H1 (cell line): ENCODE results near the gene CHST3. TPM values are rescaled to one million over a fixed set of nuclear protein-coding genes. Genes with fewer than 3 reads are reported as not detected.

Source experiments
- CTCF ChIA-PET: fragments of 300-600 bp; sonication (Branson Sonifier 250); formaldehyde crosslinking; loops from one replicate; lab custom pipeline; 2021; ENCODE audit not compliant: partially characterized antibody; lab: Charles Lee
- POLR2A ChIA-PET: fragments of 300-600 bp; sonication (Branson Sonifier 250); formaldehyde crosslinking; loops from one replicate; lab custom pipeline; 2021; ENCODE audit warnings: inconsistent platforms; ENCODE audit not compliant: partially characterized antibody; lab: Charles Lee
- DNase-seq, 2 experiments: peaks; one replicate each; pipeline versions ENCODE4 v3.0.0 to v3.0.0-alpha.2; 2010 to 2022; ENCODE audit warnings: low spot score in 2 of 2, low read depth in 1 of 2, mixed read lengths in 1 of 2
- FAIRE-seq: peaks from 2 replicates; lab custom pipeline; 2011; peaks lifted over from hg19 to GRCh38; lab: Jason Lieb, UNC
- H2AFZ ChIP-seq: 2 replicates; pipeline ENCODE4 v1.8.1; 2012; ENCODE audit warnings: low read length, inconsistent platforms
- H2AK5ac ChIP-seq: 2 replicates; pipeline ENCODE4 v1.6.1; 2013; ENCODE audit warnings: low read depth, low read length
- H2BK120ac ChIP-seq: replicated peaks from 2 replicates; pipeline ENCODE3; 2013; ENCODE audit warnings: low read depth, low read length, inconsistent platforms
- H2BK12ac ChIP-seq: 2 replicates; pipeline ENCODE4 v1.6.1; 2013; ENCODE audit warnings: low read depth, low read length
- H2BK15ac ChIP-seq: 2 replicates; pipeline ENCODE4 v1.6.1; 2013; ENCODE audit warnings: low read length
- H2BK20ac ChIP-seq: 2 replicates; pipeline ENCODE4 v1.6.1; 2013; ENCODE audit warnings: low read length
- H2BK5ac ChIP-seq: 2 replicates; pipeline ENCODE4 v1.6.1; 2013; ENCODE audit warnings: low read depth, low read length
- H3K14ac ChIP-seq: 2 replicates; pipeline ENCODE4 v1.6.1; 2013; ENCODE audit warnings: inconsistent platforms; ENCODE audit not compliant: insufficient read length
- H3K18ac ChIP-seq: 2 replicates; pipeline ENCODE4 v1.6.1; 2013; ENCODE audit warnings: low read length; ENCODE audit errors: extremely low read depth
- H3K23ac ChIP-seq: 2 replicates; pipeline ENCODE4 v1.6.1; 2013; ENCODE audit warnings: inconsistent platforms; ENCODE audit not compliant: insufficient read length
- H3K23me2 ChIP-seq: 2 replicates; pipeline ENCODE4 v1.6.1; 2013; ENCODE audit warnings: low read depth, low read length
- H3K27ac ChIP-seq: 2 replicates; pipeline ENCODE4 v1.6.1; 2011; ENCODE audit warnings: low read depth, low read length, inconsistent platforms
- H3K27me3 ChIP-seq, 4 experiments: replicated peaks in 1 of 4; 1 replicate in 1 of 4; 2 replicates in 3 of 4; pipeline versions ENCODE4 v1.6.1 to v1.8.1; 2011 to 2013; ENCODE audit warnings: low read length in 3 of 4, mild to moderate bottlenecking in 3 of 4, inconsistent platforms in 2 of 4, mixed read lengths in 2 of 4, moderate library complexity in 1 of 4; ENCODE audit not compliant: control insufficient read depth in 3 of 4, insufficient read depth in 3 of 4; ENCODE audit errors: extremely low read depth in 1 of 4
- H3K36me3 ChIP-seq, 4 experiments: 2 replicates each; pipeline versions ENCODE4 v1.6.1 to v1.8.1; 2011 to 2013; ENCODE audit warnings: mild to moderate bottlenecking in 4 of 4, low read length in 3 of 4, moderate library complexity in 2 of 4, control low read depth in 1 of 4, inconsistent platforms in 1 of 4; ENCODE audit not compliant: insufficient read depth in 4 of 4, control insufficient read depth in 2 of 4
- H3K4ac ChIP-seq: replicated peaks from 2 replicates; pipeline ENCODE3; 2013; ENCODE audit warnings: low read length, low read depth, mixed read lengths, inconsistent platforms; ENCODE audit not compliant: insufficient read length
- H3K4me1 ChIP-seq, 4 experiments: replicated peaks in 1 of 4; 1 replicate in 1 of 4; 2 replicates in 3 of 4; pipeline versions ENCODE4 v1.6.1 to v1.8.1; 2011 to 2013; ENCODE audit warnings: low read length in 3 of 4, inconsistent platforms in 2 of 4, mixed read lengths in 1 of 4; ENCODE audit not compliant: insufficient read depth in 4 of 4, control insufficient read depth in 3 of 4
- H3K4me2 ChIP-seq, 2 experiments: 2 replicates each; pipeline versions ENCODE4 v1.6.1 to v1.8.1; 2011 to 2013; ENCODE audit warnings: low read depth in 2 of 2, low read length in 2 of 2, control low read depth in 1 of 2, inconsistent platforms in 1 of 2, mild to moderate bottlenecking in 1 of 2; ENCODE audit not compliant: insufficient read depth in 1 of 2
- H3K4me3 ChIP-seq, 4 experiments: fragments of 200-600, 300-600 bp in 1 of 4; sonication (generic), shearing (Covaris generic), sonication (Bioruptor Twin) in 1 of 4; 2 replicates each; pipeline versions ENCODE4 v1.5.1 to v1.8.1; 2011 to 2016; ENCODE audit warnings: low read length in 4 of 4, low read depth in 3 of 4, control low read depth in 2 of 4, inconsistent platforms in 2 of 4, mild to moderate bottlenecking in 2 of 4, mixed read lengths in 1 of 4, moderate library complexity in 1 of 4; ENCODE audit not compliant: insufficient read depth in 2 of 4; ENCODE audit errors: extremely low read depth in 1 of 4
- H3K56ac ChIP-seq: replicated peaks from 2 replicates; pipeline ENCODE3; 2013; ENCODE audit warnings: low read depth, mild to moderate bottlenecking, mixed read lengths, low read length, inconsistent platforms; ENCODE audit not compliant: insufficient read length
- H3K79me1 ChIP-seq: 2 replicates; pipeline ENCODE4 v1.6.1; 2013; ENCODE audit warnings: low read depth, low read length, control low read depth
- H3K79me2 ChIP-seq, 2 experiments: 2 replicates each; pipeline versions ENCODE4 v1.6.1 to v1.8.1; 2012 to 2013; ENCODE audit warnings: low read length in 2 of 2, mild to moderate bottlenecking in 2 of 2, inconsistent platforms in 1 of 2; ENCODE audit not compliant: insufficient read depth in 2 of 2, control insufficient read depth in 1 of 2
- H3K9ac ChIP-seq, 4 experiments: replicated peaks in 1 of 4; 1 replicate in 1 of 4; 2 replicates in 3 of 4; pipeline versions ENCODE4 v1.6.1 to v1.8.1; 2011 to 2013; ENCODE audit warnings: low read depth in 3 of 4, low read length in 3 of 4, control low read depth in 2 of 4, mild to moderate bottlenecking in 2 of 4, moderate library complexity in 2 of 4, inconsistent platforms in 1 of 4; ENCODE audit errors: extremely low read depth in 1 of 4
- H3K9me3 ChIP-seq, 2 experiments: 2 replicates each; pipeline versions ENCODE4 v1.6.1 to v1.8.1; 2012 to 2013; ENCODE audit warnings: mild to moderate bottlenecking in 2 of 2, moderate library complexity in 2 of 2, control low read depth in 1 of 2, inconsistent platforms in 1 of 2, low read depth in 1 of 2, low read length in 1 of 2, mixed read lengths in 1 of 2; ENCODE audit not compliant: insufficient read depth in 2 of 2
- H4K20me1 ChIP-seq, 2 experiments: replicated peaks in 1 of 2; 2 replicates each; pipeline versions ENCODE3 to v1.8.1; 2011 to 2013; ENCODE audit warnings: inconsistent platforms in 2 of 2, low read length in 2 of 2, mild to moderate bottlenecking in 1 of 2; ENCODE audit not compliant: insufficient read depth in 2 of 2, control insufficient read depth in 1 of 2
- H4K5ac ChIP-seq: 2 replicates; pipeline ENCODE4 v1.6.1; 2013; ENCODE audit warnings: low read length, low read depth, mixed read lengths, inconsistent platforms; ENCODE audit not compliant: insufficient read length
- H4K8ac ChIP-seq: 2 replicates; pipeline ENCODE4 v1.8.0; 2013; ENCODE audit warnings: mild to moderate bottlenecking, moderate library complexity, low read length, inconsistent platforms; ENCODE audit not compliant: insufficient read depth; ENCODE audit errors: extremely low read depth
- H4K91ac ChIP-seq: replicated peaks from 2 replicates; pipeline ENCODE3; 2013; ENCODE audit warnings: low read length, mixed read lengths, inconsistent platforms; ENCODE audit not compliant: insufficient read length
- SAP30 ChIP-seq: fragments of 300-600 bp; sonication (generic); IDR thresholded peaks from 2 replicates; pipeline ENCODE4 v1.7.1; 2012; ENCODE audit warnings: low read length, moderate library complexity, mild to moderate bottlenecking, inconsistent platforms; ENCODE audit not compliant: insufficient read depth, insufficient replicate concordance
- TCF12 ChIP-seq: IDR thresholded peaks from 2 replicates; pipeline ENCODE4 v1.6.1; 2011; ENCODE audit warnings: low read depth, mild to moderate bottlenecking, low read length
- WGBS, 2 experiments: shearing (Covaris generic) in 1 of 2; methylation state at CpG; one replicate each; pipeline versions ENCODE4 v1.1.6 to v1.1.7; 2013 to 2015; ENCODE audit warnings: low lambda C conversion rate in 2 of 2, mixed read lengths in 2 of 2, inconsistent platforms in 1 of 2, low coverage in 1 of 2, missing lambda C conversion rate in 1 of 2; ENCODE audit not compliant: insufficient replicate concordance in 2 of 2, insufficient coverage in 1 of 2, insufficient read length in 1 of 2; ENCODE audit errors: extremely low coverage in 1 of 2, missing lambda C conversion rate in 1 of 2; 5-methylcytosine and 5-hydroxymethylcytosine counted together
- polyA plus RNA-seq, 7 experiments: library from polyadenylated mRNA; depleted of rRNA in 3 of 7; stranded (reverse) in 5 of 7; unstranded in 2 of 7; fragments of >200 nt in 5 of 7; fragments of 200-250 nt in 2 of 7; gene quantifications; 1 replicate in 5 of 7; 2 replicates in 1 of 7; 4 replicates in 1 of 7; pipeline versions ENCODE4 v1.2.1 to v1.2.3, GENCODE V29; 2011 to 2013; ENCODE audit warnings: missing spikeins in 2 of 7, mixed read lengths in 2 of 7
- total RNA-seq: library from RNA; stranded (reverse); fragmentation: NEBNext Ultra II Directional; extraction: Animal tissue kit (Norgen Biotek cat#: 25700); gene quantifications from 2 replicates; pipeline ENCODE4 v1.2.1, GENCODE V29; 2021

The CHST3 gene
- total and polyA plus RNA-seq, 2 of the 8 experiments (the other 6 are each of a cell fraction or from before 2014, with no cell fraction given): 2.0 to 5.8 TPM

DNA sequence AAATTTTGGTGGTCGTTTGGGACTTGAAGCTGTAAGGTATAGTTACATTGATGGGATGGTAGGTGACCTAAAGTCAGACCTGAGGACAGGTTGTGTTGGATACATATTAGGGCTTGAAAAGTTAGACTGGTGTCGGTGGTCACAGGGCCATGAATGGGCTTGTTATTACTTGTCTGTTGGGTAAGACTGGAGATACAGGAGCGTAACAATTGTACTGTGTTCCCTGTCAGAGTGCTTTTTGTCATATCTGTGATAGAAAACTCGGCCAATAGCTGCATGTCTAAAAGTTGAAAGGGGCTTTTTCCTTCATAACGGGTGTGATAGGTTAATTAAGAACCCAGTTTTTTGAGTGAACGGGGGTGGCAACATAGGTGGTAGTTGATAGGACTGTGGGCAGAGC is 13.5 kb upstream of the CHST3 start:
- ChIA-PET POLR2A (interaction anchor here (0.6 to 1.0 kb wide), 2 partner anchors 13 to 94 kb away, joined by 3 read pairs; partner anchors contain the start of gene CHST3), CTCF (interaction anchor here (1.2 kb wide), 1 partner anchor 27 kb away, joined by 3 read pairs; no protein-coding TSS in a partner anchor)
- FAIRE-seq (no peak), DNase-seq (no peak)
- Histone ChIP-seq H3K27me3 (no peaks in the 10 kb centered on the region), H2BK15ac (no peak overlapping the region), H3K56ac (no peak overlapping the region), H3K4me1 (no peaks in the 10 kb centered on the region), H3K23ac (no peak overlapping the region), H2BK5ac (no peak overlapping the region), H3K23me2 (peaks cover 3% of the 10 kb centered on the region; the same call in 1 of the 2 replicates), H3K9ac (no peak overlapping the region), H3K9me3 (peaks cover 24 to 32% of the 10 kb centered on the region in 2 experiments), H4K20me1 (no peaks in the 10 kb centered on the region), H3K79me2 (no peaks in the 10 kb centered on the region; a peak in 1 of 4 replicates), H3K4me2 (no peak overlapping the region), H3K4me3 (no peak overlapping the region), H4K8ac (no peak overlapping the region), H2BK12ac (no peak overlapping the region), H3K14ac (no peak overlapping the region), H2AFZ (no peak overlapping the region), H3K18ac (no peak overlapping the region), H3K79me1 (no peaks in the 10 kb centered on the region), H3K27ac (no peak overlapping the region), H2AK5ac (no peak overlapping the region), H2BK120ac (no peak overlapping the region), H4K91ac (no peak overlapping the region), H3K36me3 (no peaks in the 10 kb centered on the region; a peak in 1 of 8 replicates), H2BK20ac (no peak overlapping the region), H3K4ac (no peak overlapping the region), H4K5ac (no peak overlapping the region)
- 91% methylated on average over 6 of the region's 6 CpGs; no CpG with 5 or more reads in 1 of the 2 experiments for WGBS, 2 experiments
- TF ChIP-seq SAP30: no peak
- TF ChIP-seq TCF12: no peak
